Spleen (tissue), 7 donors: ENCODE measurements around the gene SAC3D1.

ENCODE experiments used
- CTCF ChIP-seq, 11 experiments: fragments of 200-600 bp in 7 of 11; fragments of 450-650 bp in 4 of 11; sonication (generic) in 4 of 11; IDR thresholded peaks in 8 of 11; conservative IDR thresholded peaks in 3 of 11; 1 replicate in 7 of 11; 2 replicates in 4 of 11; pipeline versions ENCODE4 v1.4.0 to v1.8.0; 2016 to 2021; ENCODE audit warnings: antibody characterized with exemption in 11 of 11, inconsistent platforms in 4 of 11, mild to moderate bottlenecking in 1 of 11
- POLR2A ChIP-seq, 3 donors: fragments of 450-650 bp; IDR thresholded peaks; one replicate each; pipeline ENCODE4 v1.5.1; 2017; ENCODE audit warnings: antibody characterized with exemption in 3 of 3, mild to moderate bottlenecking in 1 of 3
- POLR2AphosphoS5 ChIP-seq, 3 donors: sonication (generic); formaldehyde crosslinking; IDR thresholded peaks; one replicate each; pipeline ENCODE4 v1.5.1; 2017; ENCODE audit warnings: antibody characterized with exemption in 3 of 3
- donor health status: DM: no; HTN: no; CAD: no; lungs with moderate emphysema.
- donor health status: DM: no; HTN: no; CAD: no.
- donor health status: DM: no; HTN: no; CAD: no.

GRCh38 chr11:65036931-65037330, 4.1 kb upstream of the SAC3D1 start:
- no peak for TF ChIP-seq POLR2AphosphoS5 (IDR thresholded peaks at IDR 0.05)
- no peak for TF ChIP-seq CTCF (IDR thresholded peaks at IDR 0.05 in 8 of 11, conservative IDR thresholded peaks at IDR 0.05 in 3 of 11)
- no peak for TF ChIP-seq POLR2A (IDR thresholded peaks at IDR 0.05)
